Effector memory CD8-positive, alpha-beta T cell (primary cell): ENCODE measurements around the gene TSPAN9.

ENCODE experiments used
- ATAC-seq: fragments of 150-1000 bp; cut with Tn5 transposase; replicated peaks from 2 replicates; pipeline ENCODE4 v1.10.0; 2021; ENCODE audit warnings: mild to moderate bottlenecking, moderate library complexity
- DNase-seq, 3 experiments: peaks; one replicate each; pipeline ENCODE4 v3.0.0; 2021
- H3K27ac Mint-ChIP-seq, 2 donors: one replicate each; pipeline ENCODE4 v1.8.0; 2022; ENCODE audit warnings: mild to moderate bottlenecking in 2 of 2, mixed read lengths in 2 of 2, moderate library complexity in 2 of 2
- H3K27me3 Mint-ChIP-seq, 2 donors: one replicate each; pipeline ENCODE4 v1.8.0; 2022; ENCODE audit warnings: mixed read lengths in 2 of 2
- H3K36me3 Mint-ChIP-seq: one replicate; pipeline ENCODE4 v1.8.0; 2022; ENCODE audit warnings: mild to moderate bottlenecking, moderate library complexity, mixed read lengths; ENCODE audit not compliant: insufficient read depth
- H3K4me1 Mint-ChIP-seq, 2 donors: one replicate each; pipeline ENCODE4 v1.8.0; 2022; ENCODE audit warnings: low read depth in 2 of 2, mixed read lengths in 2 of 2
- H3K4me3 Mint-ChIP-seq, 2 donors: one replicate each; pipeline ENCODE4 v1.8.0; 2022; ENCODE audit warnings: mild to moderate bottlenecking in 2 of 2, mixed read lengths in 2 of 2, moderate library complexity in 2 of 2
- H3K9me3 Mint-ChIP-seq, 2 donors: one replicate each; pipeline ENCODE4 v1.8.0; 2022; ENCODE audit warnings: mixed read lengths in 2 of 2

The TSPAN9 gene

DNA sequence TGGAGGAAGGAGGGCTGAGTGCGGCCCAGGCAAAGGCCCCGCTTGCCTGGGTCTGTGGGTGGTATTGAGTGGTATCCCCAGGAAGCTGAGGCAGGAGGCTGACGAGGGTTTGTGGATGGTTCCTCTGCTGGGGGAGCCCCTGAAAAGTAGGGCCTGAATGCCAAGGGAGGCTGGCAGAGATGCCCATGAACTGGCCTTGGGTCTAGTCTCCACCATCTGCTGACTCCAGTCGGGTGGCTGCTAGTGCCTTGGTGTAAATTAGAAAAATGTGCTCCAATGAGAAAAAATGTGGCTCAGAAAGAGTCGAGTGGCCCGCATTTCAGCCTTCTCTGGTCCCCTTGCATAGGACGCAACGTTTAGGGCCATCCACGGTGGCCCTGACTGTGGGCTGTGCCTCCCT, 232.6 kb downstream of the TSPAN9 start:
- H3K4me1 Mint-ChIP-seq = peaks cover 0 to 1% of the 10 kb centered on the region in 2 donors
- DNase-seq = no peak
- no peak for ATAC-seq

DNA sequence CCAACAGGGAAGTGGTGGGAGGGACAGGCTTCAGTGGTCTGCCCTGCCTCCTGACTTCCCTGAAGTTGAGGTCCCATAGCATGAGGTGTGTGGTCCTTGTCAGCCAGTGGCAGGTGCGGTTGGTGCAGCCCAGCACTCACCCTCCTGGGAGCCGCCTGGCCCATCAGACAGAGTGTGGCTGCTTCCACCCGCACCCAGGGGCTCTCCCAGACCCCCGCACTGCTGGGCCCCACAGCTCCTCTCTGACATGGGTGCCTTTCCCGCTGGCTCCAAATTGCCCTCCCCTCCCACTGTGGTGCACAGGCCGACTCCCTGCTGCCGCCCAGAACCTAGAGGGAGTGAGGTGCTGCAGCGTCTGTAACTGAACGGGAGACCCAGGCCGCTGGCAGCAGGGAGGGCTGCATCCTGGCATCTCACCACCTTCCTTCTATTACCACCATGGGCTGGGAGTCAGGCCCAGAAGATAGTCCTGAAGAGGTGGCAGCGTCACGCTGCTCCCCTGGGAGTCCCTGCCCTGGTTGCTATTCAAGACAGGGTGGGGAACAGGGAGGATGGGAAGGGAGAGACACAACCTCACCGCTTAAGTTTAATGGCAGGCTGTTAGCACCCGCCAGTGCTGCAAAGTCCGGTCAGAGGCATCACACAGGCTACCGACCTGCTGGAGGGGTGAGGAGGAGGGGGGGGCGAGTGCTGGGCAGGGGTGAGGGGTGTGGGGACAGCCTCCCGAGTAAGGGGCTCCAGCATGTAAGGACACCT, 233.3 kb downstream of the TSPAN9 start:
- Mint-ChIP-seq H3K9me3 (no peaks in the 10 kb centered on the region), H3K4me1 (peaks cover 0 to 1% of the 10 kb centered on the region in 2 donors), H3K36me3 (peaks cover 6% of the 10 kb centered on the region), H3K4me3 (no peak overlapping the region), H3K27ac (no peak overlapping the region), H3K27me3 (peaks cover 41 to 93% of the 10 kb centered on the region in 2 donors)
- ATAC-seq = no peak
- DNase-seq = no peak

More for the DNA sequence above, 232.6 kb downstream of the TSPAN9 start:
- no peaks in the 10 kb centered on the region for H3K9me3 Mint-ChIP-seq
- peaks cover 35 to 92% of the 10 kb centered on the region in 2 donors for H3K27me3 Mint-ChIP-seq
- H3K36me3 Mint-ChIP-seq = peaks cover 6% of the 10 kb centered on the region
- no peak overlapping the region for H3K27ac Mint-ChIP-seq
- H3K4me3 Mint-ChIP-seq = no peak overlapping the region

DNA sequence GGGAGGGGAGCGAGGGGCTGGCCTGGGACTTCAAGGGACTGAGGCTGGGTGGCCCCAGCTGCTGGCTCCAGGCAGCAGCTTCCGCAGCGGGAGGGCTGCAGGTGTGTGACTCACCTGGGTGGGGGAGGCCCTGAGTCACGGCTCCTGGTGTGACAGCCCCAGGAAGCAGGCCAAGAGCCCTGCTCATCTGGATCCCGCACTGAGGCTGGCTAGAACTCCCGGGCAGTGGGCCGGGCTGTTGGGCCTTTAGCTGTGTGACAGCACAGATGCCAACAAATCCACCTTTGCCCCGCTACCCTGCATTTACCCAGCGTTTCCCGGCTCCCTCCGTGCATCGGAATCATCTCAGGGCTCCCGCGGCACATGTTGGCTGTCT, 233.8 kb downstream of the TSPAN9 start:
- ATAC-seq (no peak), DNase-seq (no peak)
- H3K9me3 Mint-ChIP-seq = no peaks in the 10 kb centered on the region
- H3K4me3 Mint-ChIP-seq = no peak overlapping the region
- H3K27ac Mint-ChIP-seq = no peak overlapping the region
- peaks cover 45 to 93% of the 10 kb centered on the region in 2 donors for H3K27me3 Mint-ChIP-seq
- H3K4me1 Mint-ChIP-seq = peaks cover 0 to 1% of the 10 kb centered on the region in 2 donors
- peaks cover 6% of the 10 kb centered on the region for H3K36me3 Mint-ChIP-seq

DNA sequence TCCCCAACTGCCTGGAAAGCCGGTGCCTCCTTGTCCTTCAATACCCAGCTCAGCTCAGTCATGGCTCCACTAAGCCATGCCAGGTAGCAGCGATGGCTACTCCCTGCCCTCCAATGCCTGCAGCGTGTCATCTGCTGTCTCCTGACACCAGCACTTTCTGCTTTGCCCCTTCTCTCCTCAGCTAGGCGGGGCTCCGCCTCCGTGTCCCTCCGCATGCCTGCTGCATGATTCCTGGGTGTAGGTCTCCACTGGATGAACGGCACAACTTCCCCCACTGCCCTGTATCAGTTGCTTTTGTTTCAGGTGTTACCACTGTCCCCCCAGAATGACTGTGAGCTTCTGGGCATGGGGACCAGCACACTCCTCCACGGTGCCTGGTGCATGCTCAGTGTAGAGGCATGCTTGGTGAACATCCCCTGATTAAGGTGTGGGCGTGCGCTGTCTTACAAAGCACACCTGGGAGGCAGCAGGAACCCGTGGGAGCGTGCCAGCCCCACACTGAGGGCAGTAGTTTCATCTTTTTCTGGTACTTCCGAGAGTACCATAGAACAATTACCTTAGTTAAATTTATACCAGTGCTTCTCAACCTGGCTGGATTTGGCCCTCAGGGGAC, 234.4 kb downstream of the TSPAN9 start:
- no peak for ATAC-seq
- Mint-ChIP-seq H3K27me3 (peaks cover 45 to 91% of the 10 kb centered on the region in 2 donors), H3K9me3 (no peaks in the 10 kb centered on the region), H3K4me3 (no peak overlapping the region), H3K36me3 (peaks cover 6% of the 10 kb centered on the region), H3K27ac (no peak overlapping the region), H3K4me1 (peaks cover 0 to 1% of the 10 kb centered on the region in 2 donors)
- no peak for DNase-seq

GRCh38 chr12:3313066-3313465, 235.9 kb downstream of the TSPAN9 start:
- H3K36me3 Mint-ChIP-seq = peaks cover 6% of the 10 kb centered on the region
- ATAC-seq = no peak
- no peak overlapping the region for H3K27ac Mint-ChIP-seq
- peaks cover 38 to 76% of the 10 kb centered on the region in 2 donors for H3K27me3 Mint-ChIP-seq
- DNase-seq = no peak
- no peaks in the 10 kb centered on the region for H3K9me3 Mint-ChIP-seq
- peaks cover 0 to 1% of the 10 kb centered on the region in 2 donors for H3K4me1 Mint-ChIP-seq
- no peak overlapping the region for H3K4me3 Mint-ChIP-seq

GRCh38 chr12:3313675-3314663, 236.8 kb downstream of the TSPAN9 start:
- H3K4me3 Mint-ChIP-seq = no peak overlapping the region
- H3K36me3 Mint-ChIP-seq = peaks cover 6% of the 10 kb centered on the region
- ATAC-seq = peak; percentile 31
- H3K27ac Mint-ChIP-seq = no peak overlapping the region
- peak in 2 of 3 experiments; percentile 6 to 9 for DNase-seq
- H3K27me3 Mint-ChIP-seq = peaks cover 29 to 73% of the 10 kb centered on the region in 2 donors
- H3K9me3 Mint-ChIP-seq = no peaks in the 10 kb centered on the region
- H3K4me1 Mint-ChIP-seq = peaks cover 0 to 1% of the 10 kb centered on the region in 2 donors

DNA sequence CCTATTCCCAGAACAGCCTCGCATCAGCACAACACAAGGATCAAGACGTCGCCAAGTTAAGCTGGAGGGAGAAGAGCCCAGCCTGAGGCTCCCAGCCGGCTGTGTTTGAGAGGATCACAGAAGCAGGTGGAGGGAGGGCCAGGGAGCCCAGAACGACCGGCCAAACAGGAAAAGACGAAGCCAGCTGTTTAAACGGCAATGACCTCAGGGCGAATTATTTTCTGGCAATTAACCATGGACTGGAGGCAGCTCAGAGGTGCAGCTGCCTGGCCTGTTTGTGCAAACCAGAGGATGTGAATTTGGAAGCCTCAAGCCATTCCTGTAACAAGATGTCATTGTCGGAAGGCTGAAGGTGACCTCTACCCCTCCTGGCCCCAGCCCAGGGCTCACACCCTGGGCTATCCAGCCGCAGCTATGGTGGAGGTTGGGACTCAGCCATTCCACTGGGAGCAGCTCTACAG, 238.1 kb downstream of the TSPAN9 start:
- H3K36me3 Mint-ChIP-seq = peaks cover 6% of the 10 kb centered on the region
- DNase-seq (no peak), ATAC-seq (no peak)
- no peak overlapping the region for H3K4me3 Mint-ChIP-seq
- H3K9me3 Mint-ChIP-seq = no peaks in the 10 kb centered on the region
- no peak overlapping the region for H3K27ac Mint-ChIP-seq
- peaks cover 29 to 73% of the 10 kb centered on the region in 2 donors for H3K27me3 Mint-ChIP-seq
- peaks cover 0 to 1% of the 10 kb centered on the region in 2 donors for H3K4me1 Mint-ChIP-seq

- no peaks in the 10 kb centered on the region for H3K36me3 Mint-ChIP-seq
- DNase-seq = no peak
- ATAC-seq = no peak
- H3K27ac Mint-ChIP-seq = no peak overlapping the region
- no peaks in the 10 kb centered on the region for H3K9me3 Mint-ChIP-seq
- peaks cover 0 to 2% of the 10 kb centered on the region in 2 donors for H3K4me1 Mint-ChIP-seq
- no peak overlapping the region for H3K4me3 Mint-ChIP-seq
- peaks cover 38 to 75% of the 10 kb centered on the region in 2 donors for H3K27me3 Mint-ChIP-seq
Observed at GRCh38 chr12:3316776-3317480, 239.7 kb downstream of the TSPAN9 start.

- Mint-ChIP-seq H3K9me3 (no peaks in the 10 kb centered on the region), H3K36me3 (no peaks in the 10 kb centered on the region), H3K4me1 (peaks cover 0 to 2% of the 10 kb centered on the region in 2 donors), H3K27me3 (peaks cover 43 to 76% of the 10 kb centered on the region in 2 donors), H3K27ac (no peak overlapping the region), H3K4me3 (no peak overlapping the region)
- no peak for ATAC-seq
- no peak for DNase-seq
Observed at GRCh38 chr12:3317481-3317815, 240.3 kb downstream of the TSPAN9 start.

GRCh38 chr12:3317841-3318501, 240.8 kb downstream of the TSPAN9 start:
- Mint-ChIP-seq H3K27me3 (peaks cover 48 to 80% of the 10 kb centered on the region in 2 donors), H3K27ac (no peak overlapping the region), H3K36me3 (no peaks in the 10 kb centered on the region), H3K9me3 (no peaks in the 10 kb centered on the region), H3K4me1 (peaks cover 0 to 2% of the 10 kb centered on the region in 2 donors), H3K4me3 (no peak overlapping the region)
- ATAC-seq (no peak), DNase-seq (no peak)

DNA sequence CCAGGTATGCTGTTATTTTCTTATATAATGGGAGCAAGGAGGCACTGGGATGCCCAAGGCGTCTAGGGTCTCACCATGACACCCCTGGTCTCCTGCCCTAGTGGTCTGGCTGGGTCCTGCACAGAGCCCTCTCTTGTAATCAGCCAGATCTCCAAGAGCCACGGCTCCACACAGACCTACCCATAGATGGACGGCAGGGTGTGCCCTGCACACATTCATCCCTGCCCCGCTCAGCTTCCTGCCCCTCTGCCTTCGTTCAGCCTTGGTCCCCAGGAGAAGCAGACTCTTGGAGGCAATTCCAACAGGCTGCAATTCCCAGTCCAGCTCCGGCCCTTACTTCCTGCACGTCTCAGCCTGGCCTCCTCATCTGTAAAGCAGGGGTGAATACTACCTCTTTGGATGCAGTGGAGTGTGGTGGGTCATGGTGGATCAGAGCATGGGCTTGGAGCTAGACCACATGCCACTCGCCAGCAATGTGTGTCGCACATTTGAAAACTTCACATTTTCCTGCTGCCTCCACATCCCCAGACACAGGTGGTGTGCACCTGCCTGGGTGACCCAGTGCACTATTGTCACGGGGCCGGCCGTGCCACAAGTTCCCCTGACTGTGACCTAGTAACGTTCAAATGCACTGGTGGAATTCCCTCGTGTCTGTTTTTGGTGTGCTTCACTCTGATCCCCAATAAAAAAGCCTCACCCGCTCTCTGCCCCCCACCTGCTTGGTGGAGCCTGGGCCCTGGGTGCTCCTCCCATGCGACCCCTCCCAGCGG, 242.7 kb downstream of the TSPAN9 start:
- Mint-ChIP-seq H3K36me3 (no peaks in the 10 kb centered on the region), H3K27ac (no peak overlapping the region), H3K9me3 (no peaks in the 10 kb centered on the region), H3K4me3 (no peak overlapping the region), H3K4me1 (peaks cover 0 to 1% of the 10 kb centered on the region in 2 donors), H3K27me3 (peaks cover 53 to 77% of the 10 kb centered on the region in 2 donors)
- no peak for DNase-seq
- no peak for ATAC-seq
